SK-N-MC (cell line): ENCODE data around the gene CDC26.

Experiments used
- DNase-seq: peaks from one replicate; pipeline ENCODE4 v3.0.0-alpha.2; 2011; ENCODE audit warnings: low read depth, low spot score
- H3K27ac ChIP-seq: fragments of 200-600 bp; sonication (generic); 2 replicates; pipeline ENCODE4 v1.5.1; 2016; ENCODE audit warnings: mixed run types
- H3K36me3 ChIP-seq: fragments of 200-600 bp; sonication (generic); 2 replicates; pipeline ENCODE4 v1.6.1; 2017; ENCODE audit warnings: antibody characterized with exemption, low read length, mixed read lengths; ENCODE audit not compliant: insufficient read depth
- H3K4me3 ChIP-seq: fragments of 200-600 bp; sonication (generic); 2 replicates; pipeline ENCODE4 v1.5.1; 2016
- H3K9ac ChIP-seq: fragments of 200-600 bp; sonication (generic); 2 replicates; pipeline ENCODE4 v1.8.0; 2017; ENCODE audit warnings: mixed run types, mixed read lengths; ENCODE audit not compliant: insufficient read length
- H3K9me3 ChIP-seq: fragments of 200-600 bp; sonication (generic); 2 replicates; pipeline ENCODE4 v1.6.1; 2017; ENCODE audit warnings: low read depth, mild to moderate bottlenecking, antibody characterized with exemption, low read length, moderate library complexity, mixed read lengths
- EZH2 ChIP-seq: fragments of 200-600 bp; sonication (generic); IDR thresholded peaks from one replicate; pipeline ENCODE4 v1.6.1; 2017; ENCODE audit warnings: antibody characterized with exemption
- FOXP2 ChIP-seq: optimal IDR thresholded peaks from 2 replicates; pipeline ENCODE3; 2011; ENCODE audit warnings: mild to moderate bottlenecking, moderate library complexity; ENCODE audit not compliant: insufficient read depth; ENCODE audit errors: extremely low read length, control extremely low read depth
- POLR2AphosphoS5 ChIP-seq: IDR thresholded peaks from 2 replicates; pipeline ENCODE4 v1.6.1; 2012; ENCODE audit warnings: mild to moderate bottlenecking, low read depth, low read length, borderline replicate concordance

The CDC26 gene

GRCh38 chr9:113221003-113221799, 54.2 kb downstream of the CDC26 start, which contains the start of the genes FKBP15 and SLC31A1:
Gene FKBP15 (minus strand): TSS chr9:113221277. CDS start chr9:113221243, 34 bp downstream.
Gene SLC31A1 (plus strand): TSS chr9:113221544. CDS start chr9:113256149, 34,605 bp downstream.
- TF ChIP-seq POLR2AphosphoS5 (peak; percentile 81; the same call in 1 of the 2 replicates), FOXP2 (peak; percentile 32), EZH2 (no peak)
- peak; percentile 88 for DNase-seq

GRCh38 chr9:113220467-113221002, 54.8 kb downstream of the CDC26 start:
- no peak for DNase-seq
- Histone ChIP-seq H3K4me3 (peak overlapping the region; percentile 84), H3K36me3 (peaks cover 8% of the 10 kb centered on the region; the same call in 1 of the 2 replicates), H3K9ac (peak overlapping the region; percentile 83), H3K9me3 (no peaks in the 10 kb centered on the region), H3K27ac (peak overlapping the region; percentile 38)
- TF ChIP-seq EZH2: no peak
- no peak for TF ChIP-seq FOXP2
- no peak for TF ChIP-seq POLR2AphosphoS5

More at GRCh38 chr9:113221003-113221799, 54.2 kb downstream of the CDC26 start, which contains the start of the genes FKBP15 and SLC31A1:
- Histone ChIP-seq H3K4me3 (peak within 1 kb of the TSS; percentile 84), H3K36me3 (peaks cover 8% of the 10 kb centered on the region; the same call in 1 of the 2 replicates), H3K27ac (peak within 1 kb of the TSS; percentile 38), H3K9ac (peak within 1 kb of the TSS; percentile 83), H3K9me3 (no peaks in the 10 kb centered on the region)

GRCh38 chr9:113219969-113220368, 55.4 kb downstream of the CDC26 start:
- no peak for DNase-seq
- peak overlapping the region; percentile 84 for H3K4me3 ChIP-seq
- peak overlapping the region; percentile 83 for H3K9ac ChIP-seq
- TF ChIP-seq EZH2 (no peak), POLR2AphosphoS5 (no peak), FOXP2 (no peak)
- H3K9me3 ChIP-seq: no peaks in the 10 kb centered on the region
- H3K27ac ChIP-seq: no peak overlapping the region
- peaks cover 6% of the 10 kb centered on the region; the same call in 1 of the 2 replicates for H3K36me3 ChIP-seq

DNA sequence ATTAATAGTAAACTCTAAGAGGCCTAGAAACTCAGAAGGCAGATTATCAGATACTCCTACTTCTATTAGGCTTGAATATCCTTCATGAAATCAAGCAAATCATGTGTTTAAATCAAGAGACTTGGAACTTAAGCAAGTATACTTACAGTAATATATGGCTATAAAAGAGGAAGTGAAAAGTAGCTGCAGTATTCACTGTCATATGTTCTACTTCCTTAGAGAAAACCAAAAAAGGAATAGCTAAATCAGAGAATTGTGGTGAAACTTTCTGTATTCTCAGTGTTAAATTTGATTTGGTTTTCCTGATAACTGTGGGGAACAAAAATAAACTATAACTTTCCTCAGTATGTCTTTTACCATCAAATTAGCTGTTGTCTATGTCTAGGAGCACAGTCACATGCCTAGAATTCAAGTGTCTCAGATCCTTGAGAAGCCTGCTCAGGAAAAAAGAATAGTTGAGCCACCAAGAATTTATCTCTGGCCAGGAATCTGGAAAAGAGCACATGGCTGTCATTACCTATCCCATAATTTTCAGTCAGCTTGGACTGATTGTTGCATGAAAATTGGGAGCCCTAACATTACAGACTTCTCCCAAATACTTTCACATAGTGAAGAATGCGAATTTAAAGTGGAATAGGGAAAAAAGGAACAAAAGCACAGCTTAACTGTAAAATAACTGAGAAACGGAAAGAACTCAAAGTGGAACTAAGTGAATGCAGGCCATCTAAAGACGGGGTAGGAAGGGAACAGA, 56.0 kb downstream of the CDC26 start:
- Histone ChIP-seq H3K9ac (peak overlapping the region; percentile 83), H3K9me3 (no peaks in the 10 kb centered on the region), H3K27ac (no peak overlapping the region), H3K4me3 (peak overlapping the region; percentile 84), H3K36me3 (peaks cover 8% of the 10 kb centered on the region; the same call in 1 of the 2 replicates)
- TF ChIP-seq POLR2AphosphoS5 (no peak), FOXP2 (no peak), EZH2 (no peak)
- DNase-seq: no peak
